GM19468 (cell line): ENCODE measurements around the gene ITGA8.
"Not testable (repeated sequence)": the region's sequence is repeated elsewhere in the genome, so short reads cannot be mapped to it uniquely, and the experiment has no call there.

Experiments
- ATAC-seq: cut with Tn5 transposase; IDR thresholded peaks from one replicate; pipeline ENCODE4 v1.9.1; 2021; ENCODE audit warnings: mild to moderate bottlenecking, moderate library complexity, moderate number of reproducible peaks; ENCODE audit not compliant: unreplicated experiment; ENCODE audit errors: extremely low read depth

Gene ITGA8

DNA sequence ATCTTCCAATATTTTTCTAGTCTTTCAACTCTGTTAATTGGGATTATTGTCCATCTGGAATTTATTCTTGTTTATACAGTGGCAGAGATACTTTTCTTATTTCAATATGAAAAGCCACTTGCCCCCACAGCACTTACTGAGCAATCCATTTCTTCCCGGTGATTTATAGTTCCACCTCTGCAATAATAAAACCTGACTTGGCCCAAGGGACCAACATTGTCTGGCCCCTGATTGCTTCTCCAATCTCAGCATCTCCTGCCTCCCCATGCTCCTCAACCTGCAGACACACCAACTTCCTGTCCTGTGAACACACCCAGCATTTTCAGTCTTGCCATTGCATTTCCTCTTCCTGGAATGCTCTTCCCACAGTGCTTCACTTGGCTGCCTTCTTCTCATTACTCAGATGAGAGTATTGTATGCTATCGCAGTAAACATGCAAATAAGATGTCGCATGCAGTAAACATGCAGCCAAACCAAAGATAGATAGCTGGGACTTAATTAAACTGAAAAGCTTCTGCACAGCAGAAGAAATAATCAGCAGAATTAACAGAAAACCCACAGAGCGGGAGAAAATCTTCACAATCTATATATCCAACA lies 19.5 kb downstream of the ITGA8 start:
- ATAC-seq, result no peak

DNA sequence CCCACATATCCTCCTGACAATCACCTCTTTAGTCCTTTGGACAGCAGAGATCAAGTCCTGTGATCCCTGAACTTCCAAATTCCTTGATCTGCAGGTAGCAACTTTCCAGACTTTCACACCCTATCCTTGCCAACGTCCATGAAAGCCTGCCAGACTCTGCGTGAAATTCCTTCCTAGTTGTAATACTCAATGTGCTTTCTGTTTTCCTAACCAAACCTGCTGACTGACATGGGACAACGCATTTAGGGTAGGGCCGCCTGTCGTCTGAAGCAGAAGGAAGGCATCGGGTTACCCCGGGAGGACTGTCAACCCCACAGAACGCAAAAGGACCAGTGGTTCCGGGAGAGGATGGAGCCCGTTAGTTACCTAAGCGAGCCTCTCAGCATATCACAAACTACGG lies 23.9 kb downstream of the ITGA8 start:
- no peak for ATAC-seq

DNA sequence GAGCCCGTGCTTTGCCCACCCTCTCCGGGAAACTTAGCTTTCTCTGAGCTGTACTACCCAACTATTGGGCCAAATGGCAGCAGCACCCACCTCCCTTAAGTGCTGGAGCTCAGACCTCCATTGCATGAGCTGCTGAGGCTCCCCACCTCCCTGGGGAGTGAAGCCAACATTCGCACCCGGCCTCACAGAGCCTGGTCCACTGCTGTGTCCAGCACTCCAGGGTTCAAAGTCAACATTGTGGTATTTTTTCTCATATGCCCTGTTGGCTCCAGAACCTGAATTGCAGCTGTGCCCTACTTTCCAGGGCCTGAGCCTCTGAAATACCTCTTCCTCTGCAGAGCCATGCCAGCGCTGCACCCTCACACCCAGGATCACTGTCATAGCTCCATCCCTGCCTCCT lies 29.7 kb downstream of the ITGA8 start:
- ATAC-seq, result no peak

DNA sequence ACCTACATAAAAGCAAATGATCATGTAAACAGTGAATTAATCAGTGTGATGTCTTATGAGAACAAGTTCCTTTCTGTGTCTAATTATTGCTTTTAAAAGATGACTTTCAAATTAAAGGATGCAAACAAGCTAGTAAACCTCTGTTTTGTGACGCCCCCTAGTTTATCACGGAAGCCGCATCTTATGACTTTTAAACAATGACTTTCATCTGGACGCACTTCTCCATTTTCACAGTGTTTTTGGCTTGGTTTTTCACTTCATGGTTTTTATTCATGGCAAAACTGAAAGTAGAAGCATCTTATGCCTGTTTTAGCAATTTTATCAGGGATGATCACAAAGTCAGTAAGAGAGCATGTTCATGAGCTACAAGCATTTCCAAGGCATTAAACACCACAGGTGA lies 35.0 kb downstream of the ITGA8 start:
- no peak for ATAC-seq

DNA sequence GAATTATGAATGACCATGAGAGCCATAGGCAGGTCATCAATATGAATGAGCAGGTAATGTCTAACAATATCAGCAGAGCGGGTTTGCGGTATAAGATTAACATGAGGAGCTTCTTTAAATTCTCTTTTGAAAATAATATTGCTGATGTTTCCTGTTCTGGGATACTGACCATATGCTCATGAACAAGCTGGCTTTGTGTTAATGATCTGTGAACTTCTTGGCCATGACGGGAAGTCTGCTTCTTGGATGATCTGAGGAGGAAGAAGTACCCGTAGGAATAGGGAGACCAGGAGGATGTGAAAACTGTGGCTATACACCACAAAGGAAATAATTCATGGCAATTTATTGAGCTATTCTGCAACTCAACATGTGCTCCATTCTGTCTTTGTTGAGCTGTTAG lies 38.6 kb downstream of the ITGA8 start:
- no peak for ATAC-seq

DNA sequence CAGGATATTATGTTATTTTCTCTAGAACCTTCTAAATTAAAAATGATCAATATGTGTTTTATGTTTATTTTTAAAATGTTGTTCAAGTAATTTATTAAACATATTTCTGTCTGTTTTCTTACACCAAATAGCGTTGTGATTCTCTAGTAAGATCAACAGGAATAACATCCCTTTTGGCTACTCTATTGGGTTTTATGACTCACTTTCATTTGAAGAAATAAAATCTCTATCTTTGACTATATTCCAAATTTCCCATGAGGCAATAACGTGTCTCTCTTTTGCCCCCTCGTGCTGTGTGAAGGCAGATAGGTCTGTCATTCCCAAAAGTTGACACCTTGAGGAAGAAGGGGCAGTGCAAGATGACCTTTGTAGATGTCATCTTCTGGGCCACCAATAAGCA lies 40.9 kb downstream of the ITGA8 start:
- no peak for ATAC-seq

DNA sequence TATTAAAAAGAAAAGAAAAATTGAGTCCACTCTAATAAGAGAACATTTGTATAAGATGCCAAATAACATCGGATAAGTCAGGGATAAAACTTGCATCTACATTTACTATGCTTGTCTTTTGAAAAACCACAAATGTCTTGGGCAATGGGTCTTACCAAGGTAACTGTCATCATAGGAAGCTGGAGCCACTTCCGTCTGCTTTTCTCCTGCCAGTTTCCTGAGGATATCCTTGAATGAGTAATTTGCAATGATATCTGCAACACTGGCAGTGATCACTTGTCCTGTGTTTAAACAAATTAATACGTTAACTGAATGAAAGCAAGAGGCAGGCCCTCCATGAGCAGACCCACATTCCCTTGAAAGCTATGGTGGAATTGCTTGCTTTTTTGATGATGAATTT lies 47.3 kb downstream of the ITGA8 start:
- ATAC-seq, result no peak

DNA sequence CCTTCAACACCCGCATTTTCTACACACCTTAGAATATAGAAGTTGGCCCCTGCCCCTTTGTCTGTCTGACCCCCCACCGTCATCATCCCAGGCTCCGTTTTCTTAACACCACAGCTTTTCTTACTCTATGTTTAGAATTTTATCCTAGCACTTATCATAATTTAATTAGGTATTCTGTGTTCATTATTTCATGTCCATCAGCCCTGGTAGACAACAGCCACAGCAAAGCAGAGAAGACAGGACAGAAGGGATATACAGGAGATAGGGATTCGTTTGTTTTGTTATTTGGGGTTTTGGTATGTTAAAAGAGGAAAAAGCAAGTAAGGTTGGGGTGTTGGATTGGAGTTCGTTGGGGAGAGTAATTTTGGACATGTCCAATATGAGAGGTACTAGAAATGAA lies 48.8 kb downstream of the ITGA8 start:
- ATAC-seq, result no peak

DNA sequence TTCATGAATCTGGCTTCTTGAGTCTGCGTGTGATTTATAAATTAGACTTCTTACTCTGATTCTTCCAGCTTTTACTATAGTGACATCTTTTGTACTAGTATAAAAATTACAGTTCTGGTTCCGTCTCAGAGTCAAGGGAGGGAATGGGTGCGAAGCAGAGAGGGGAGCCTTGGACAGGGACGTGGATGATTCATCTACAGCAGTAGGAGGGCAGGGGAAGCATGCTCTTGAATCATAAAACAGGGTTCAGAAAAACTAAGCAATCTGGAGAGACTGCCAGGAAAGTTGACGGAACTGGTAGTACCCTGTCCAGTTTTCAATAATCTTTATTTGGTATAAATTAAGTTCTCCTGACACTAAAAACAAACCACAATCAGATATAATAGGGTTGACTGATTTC lies 58.1 kb downstream of the ITGA8 start:
- no peak for ATAC-seq

DNA sequence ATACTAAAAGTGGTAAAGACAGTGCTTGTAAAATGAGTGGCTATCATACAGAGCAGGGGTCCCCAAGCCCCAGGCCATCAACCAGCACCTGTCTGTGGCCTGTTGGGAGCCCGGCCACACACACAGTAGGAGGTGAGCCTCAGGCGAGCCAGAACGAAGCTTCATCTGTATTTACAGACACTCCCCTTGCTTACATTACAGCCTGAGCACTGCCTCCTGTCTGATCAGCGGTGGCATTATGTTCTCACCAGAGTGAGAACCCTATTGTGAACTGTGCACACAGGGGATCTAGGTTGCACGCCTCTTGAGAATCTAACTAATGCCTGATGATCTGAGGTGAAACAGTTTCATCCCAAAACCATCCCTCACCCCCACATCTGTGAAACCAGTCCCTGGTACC lies 58.7 kb downstream of the ITGA8 start:
- no peak for ATAC-seq

DNA sequence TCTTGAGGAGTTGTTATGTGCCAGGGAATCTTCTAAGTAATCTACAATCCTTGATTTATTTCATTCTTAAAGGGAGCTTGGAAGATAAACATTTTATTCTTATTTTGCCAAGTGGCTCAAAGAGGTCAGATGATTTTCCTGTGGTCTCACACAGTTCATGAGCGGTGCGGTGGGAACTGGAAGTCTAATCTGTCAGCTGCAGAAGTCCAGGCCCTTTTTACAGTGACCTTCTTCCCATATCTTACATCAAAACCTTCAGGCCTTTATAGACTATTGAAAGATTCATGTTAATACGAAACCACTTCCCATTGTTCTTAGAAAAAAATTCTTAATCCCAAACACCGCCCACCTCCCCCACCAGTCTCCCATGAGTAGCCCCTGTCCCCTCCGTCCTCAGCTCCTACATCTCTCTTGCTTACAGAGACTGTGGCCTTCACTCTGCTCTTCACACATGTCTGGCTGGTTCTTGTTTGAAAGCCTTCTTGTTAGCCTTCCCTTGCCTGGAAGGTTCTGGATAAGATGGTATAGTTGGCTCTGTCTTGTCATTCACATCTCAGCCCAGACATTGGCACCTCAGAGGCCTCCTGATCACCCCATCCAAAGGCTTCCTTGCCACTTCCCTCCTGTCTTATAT lies 61.5 kb downstream of the ITGA8 start:
- no peak for ATAC-seq

DNA sequence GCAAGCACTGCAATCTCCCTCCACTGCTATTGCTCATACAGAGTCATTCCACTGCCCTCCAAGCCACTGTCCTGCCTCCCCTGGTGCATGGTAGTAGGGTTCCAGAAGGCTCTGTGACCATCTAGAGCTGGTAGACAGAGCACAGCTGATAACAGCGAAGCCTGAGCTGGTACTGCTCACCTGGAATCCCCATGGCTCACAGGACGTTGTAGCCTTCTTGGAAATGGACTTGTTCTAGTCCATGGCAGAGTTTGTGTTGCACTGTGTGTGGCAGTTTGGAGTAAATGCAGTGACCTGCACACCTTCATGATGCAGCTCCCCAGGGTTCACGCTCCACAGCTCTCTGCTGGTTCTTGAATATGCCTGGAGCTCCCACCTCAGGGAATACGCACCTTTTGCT lies 67.0 kb downstream of the ITGA8 start:
- no peak for ATAC-seq

DNA sequence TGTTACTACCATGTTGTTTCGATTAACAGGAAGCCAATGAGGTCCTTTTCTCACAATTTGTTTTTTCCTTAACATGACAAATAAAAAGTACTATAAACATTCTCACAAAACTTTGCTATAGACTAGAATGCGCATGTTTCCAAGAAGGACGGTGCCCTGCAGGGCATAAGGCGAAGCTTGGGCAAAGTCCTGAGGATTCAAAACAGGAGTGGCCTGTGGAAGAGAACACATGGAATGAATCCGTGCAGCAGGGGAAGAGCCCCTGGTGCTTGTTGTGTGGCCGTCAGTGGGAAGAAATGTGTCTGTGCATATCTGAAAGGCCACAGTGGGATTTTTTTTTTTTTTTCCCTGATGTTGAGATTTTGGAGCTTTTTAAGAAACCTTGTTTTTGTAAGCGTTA lies 67.6 kb downstream of the ITGA8 start:
- ATAC-seq, result no peak

DNA sequence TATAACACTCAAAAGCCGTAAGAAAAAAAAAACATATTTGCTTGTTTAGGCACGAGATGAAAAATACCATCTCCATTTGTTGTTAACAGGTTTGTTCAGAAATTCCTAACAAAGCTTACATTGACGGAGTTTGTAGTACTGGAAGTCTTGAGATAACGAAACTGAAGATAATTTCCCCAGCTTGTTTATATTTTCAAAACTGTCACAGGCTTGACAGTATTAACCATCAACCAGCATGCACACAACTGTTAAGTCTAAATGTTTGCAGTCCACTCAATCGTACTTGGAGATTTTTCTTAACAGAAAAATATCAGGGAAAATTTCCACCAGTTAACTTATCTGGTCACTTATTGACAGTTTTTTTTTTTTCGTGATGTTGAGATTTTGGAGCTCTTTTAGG lies 68.5 kb downstream of the ITGA8 start:
- no peak for ATAC-seq

DNA sequence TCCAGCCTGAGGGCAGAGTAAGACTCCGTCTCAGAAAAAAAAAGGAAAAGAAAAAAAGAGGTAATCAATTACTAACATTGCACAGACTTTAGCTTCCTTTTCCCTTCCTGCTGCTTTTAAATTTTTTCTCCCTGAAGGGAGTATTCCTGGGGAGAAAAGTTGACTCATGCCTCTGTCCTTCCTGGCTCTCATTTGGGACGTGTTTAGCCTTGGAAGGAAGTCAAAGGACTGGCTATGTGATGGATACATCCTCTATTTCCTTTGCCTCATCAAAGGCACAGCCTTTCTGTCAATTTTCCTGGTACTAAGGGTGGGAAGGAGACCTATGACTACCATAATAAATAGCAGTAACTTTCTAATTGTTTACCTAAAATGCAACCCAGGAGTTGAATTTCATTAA lies 77.6 kb downstream of the ITGA8 start:
- ATAC-seq, result no peak

DNA sequence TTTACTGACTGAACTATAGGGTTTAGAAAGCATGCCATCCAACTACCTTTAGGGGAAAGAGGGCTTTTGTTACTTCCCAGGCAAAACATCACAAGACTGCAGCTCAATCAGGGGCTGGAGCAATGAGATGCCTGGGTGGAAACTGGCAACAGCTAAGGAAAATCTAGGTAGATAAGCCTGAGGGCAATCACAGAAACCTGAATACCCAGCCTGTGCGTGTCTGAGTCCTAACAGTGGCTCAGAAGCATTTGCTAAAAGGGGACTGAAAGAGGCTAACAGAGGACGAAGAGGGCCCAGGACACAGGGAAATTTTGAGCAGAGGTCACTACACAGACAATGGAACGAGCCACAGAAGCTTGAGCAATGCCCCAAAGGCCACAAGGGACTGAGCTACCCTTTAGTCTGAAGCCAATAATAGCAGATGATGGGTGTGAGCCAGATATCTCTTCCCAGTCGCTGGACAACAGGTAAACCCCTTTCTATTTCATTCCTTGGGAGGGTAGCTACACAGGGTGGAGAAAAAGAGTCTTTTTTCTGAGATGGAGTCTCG lies 79.1 kb downstream of the ITGA8 start:
- no peak for ATAC-seq

DNA sequence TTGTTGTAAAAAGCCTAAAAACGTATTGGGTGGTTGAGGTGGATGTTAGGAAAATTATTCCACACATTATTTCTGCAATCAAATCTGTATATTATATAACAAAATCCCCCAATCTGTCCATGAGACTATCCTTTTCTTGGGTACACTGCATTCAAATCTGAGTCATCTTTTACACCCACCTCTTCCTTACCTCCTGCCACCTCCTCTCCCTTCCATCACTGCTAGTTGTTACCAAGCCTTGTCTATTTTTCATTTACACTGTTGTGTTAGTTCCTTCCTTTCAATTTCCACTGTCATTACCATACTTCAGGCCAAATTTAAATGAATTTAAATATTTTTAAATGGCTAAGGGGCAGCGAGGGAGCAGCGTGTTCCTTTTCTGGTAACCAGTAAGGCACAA lies 83.3 kb downstream of the ITGA8 start:
- ATAC-seq, result no peak

DNA sequence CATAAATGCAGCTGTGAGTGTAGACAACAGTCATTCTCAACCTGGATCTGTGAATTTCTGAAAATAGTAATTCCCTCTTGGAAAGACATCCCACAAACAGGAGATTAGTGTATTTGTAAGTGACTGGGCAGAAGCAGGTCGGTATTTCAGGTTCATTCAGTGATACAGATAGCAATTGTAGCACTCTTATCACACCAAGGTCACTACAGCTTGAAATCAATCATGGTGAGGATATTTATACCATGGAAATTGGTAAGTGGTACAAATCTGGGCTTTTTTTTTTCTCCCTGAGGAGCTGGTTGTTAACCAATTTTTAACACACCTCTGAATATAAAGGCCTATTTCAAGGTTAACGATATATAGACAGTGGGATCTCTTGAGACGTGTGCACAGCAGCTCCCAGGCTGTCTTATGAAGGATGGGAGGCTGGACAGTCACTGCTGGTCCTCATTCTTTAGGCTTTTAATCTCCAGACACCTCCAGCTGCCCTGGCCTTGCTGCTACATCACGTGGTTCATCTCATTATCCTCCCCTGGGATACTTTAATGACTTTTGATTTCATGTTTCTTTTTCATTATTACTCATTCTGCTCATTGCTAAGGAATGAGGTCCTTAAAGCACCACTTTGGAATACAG lies 87.1 kb downstream of the ITGA8 start:
- ATAC-seq, result no peak

DNA sequence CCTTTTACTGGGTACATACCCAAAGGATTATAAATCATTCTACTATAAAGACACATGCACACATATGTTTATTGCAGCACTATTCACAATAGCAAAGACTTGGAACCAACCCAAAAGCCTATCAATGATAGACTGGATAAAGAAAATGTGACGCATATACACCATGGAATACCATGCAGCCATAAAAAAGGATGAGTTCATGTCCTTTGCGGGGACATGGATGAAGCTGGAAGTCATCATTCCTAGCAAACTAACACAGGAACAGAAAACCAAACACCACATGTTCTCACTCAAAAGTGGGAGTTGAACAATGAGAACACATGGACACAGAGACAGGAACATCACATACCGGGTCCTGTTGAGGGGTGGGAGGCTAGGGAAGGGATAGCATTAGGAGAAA lies 88.5 kb downstream of the ITGA8 start:
- not testable (repeated sequence) for ATAC-seq

DNA sequence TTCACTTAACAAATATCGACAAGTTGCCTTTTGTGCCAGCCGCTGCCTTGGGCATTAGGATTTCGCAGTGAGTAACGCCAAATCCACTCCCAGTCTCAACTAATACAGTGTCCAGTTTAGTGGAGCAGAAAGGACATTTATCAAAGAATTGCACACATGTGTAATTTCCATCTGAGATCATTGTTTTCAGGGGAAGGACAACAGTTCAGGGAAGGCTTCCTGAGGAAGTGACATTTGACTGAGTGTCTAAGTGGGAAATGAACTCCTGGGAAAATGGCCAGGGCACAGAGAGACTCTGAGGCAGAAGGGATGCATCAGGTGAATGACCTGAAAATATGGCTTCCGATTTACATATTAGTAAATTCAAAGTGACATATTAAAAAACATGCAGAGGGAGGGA lies 89.4 kb downstream of the ITGA8 start:
- ATAC-seq, result no peak

DNA sequence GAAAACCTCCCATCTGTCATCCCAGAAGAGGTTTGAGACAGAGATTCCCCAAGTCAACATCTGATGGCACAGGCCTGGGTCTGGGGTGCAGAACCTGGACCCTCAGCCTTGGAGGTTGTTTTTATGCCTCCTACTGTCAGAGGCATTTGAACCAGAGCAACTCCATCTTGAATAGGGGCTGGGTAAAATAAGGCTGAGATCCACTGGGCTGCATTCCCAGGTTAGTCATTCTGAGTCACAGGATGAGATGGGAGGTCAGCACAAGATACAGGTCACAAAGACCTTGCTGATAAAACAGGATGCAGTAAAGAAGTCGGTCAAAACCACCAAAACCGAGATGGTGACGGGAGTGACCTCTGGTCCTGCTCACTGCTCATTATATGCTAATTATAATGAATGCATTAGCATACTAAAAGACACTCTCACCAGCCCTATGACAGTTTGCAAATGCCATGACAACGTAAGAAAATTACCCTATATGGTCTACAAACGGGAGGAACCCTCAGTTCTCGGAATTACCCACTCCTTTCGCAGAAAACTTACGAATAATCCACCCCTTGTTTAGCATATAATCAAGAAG lies 92.0 kb downstream of the ITGA8 start:
- no peak for ATAC-seq
